Epithelial cell of proximal tubule (primary cell): ENCODE results near the gene ACADVL. TPM values are rescaled to one million over a fixed set of nuclear protein-coding genes. Genes with fewer than 3 reads are reported as not detected.

Experiments
- DNase-seq: peaks from one replicate; pipeline ENCODE4 v3.0.0-alpha.2; 2011; ENCODE audit warnings: low read depth
- H3K4me3 ChIP-seq: 2 replicates; pipeline ENCODE4 v1.5.1; 2011; ENCODE audit warnings: low read depth, mild to moderate bottlenecking, low read length
- total RNA-seq: library from RNA; depleted of rRNA; stranded (reverse); fragments of >200 nt; gene quantifications from 2 replicates; pipeline ENCODE4 v1.2.3, GENCODE V29; 2015
- TF ChIP-seq, protein P1 (sequence below): conservative IDR thresholded peaks from 2 replicates; pipeline ENCODE4 v1.5.1; 2012; ENCODE audit warnings: low read depth, mild to moderate bottlenecking, low read length

The ACADVL gene
- total RNA-seq, 1 donor from 2014 or later, result 573 TPM

DNA sequence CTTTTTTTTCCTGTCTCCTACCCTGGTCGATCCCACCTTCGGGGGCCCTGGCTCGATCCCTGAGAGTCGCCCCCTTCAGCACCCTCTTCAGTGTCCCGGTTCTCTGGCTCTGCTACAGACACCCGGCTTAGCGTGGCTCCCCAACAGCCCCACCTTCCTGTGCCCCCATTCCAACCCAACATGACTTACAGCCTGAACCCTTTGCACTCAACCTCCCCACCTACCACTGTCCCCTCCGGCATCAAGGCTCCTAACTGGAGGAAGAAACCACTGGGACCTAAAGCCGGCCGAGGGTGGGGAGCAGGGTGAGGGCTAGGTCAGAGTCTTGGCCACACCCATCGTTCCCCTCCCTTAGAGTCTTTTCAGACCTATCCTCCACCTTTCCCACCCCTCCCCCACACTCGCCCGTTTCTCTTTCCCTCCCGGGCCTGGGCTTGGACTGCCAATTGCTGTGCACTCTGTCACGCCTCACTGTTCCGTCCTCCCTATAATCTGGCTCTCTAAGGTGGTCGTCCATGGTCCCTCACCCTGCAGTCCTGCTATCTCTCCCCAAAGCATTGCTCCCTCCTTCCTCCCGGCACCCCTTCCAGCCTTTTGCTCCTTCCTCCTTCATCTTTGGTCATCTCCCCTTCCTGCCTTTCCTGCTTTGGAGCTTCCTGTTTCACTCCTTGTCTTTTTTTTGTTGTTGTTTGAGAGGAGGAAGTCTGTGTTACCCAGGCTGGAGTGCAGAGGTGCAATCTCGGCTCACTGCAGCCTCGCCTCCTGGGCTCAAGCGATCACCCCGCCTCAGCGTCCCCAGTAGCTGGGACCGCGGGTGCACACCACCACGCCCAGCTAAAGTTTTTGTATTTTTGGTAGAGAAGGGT lies 43.4 kb downstream of the ACADVL start:
- peak overlapping the region; percentile 58 for H3K4me3 ChIP-seq
- TF ChIP-seq, protein P1, sequence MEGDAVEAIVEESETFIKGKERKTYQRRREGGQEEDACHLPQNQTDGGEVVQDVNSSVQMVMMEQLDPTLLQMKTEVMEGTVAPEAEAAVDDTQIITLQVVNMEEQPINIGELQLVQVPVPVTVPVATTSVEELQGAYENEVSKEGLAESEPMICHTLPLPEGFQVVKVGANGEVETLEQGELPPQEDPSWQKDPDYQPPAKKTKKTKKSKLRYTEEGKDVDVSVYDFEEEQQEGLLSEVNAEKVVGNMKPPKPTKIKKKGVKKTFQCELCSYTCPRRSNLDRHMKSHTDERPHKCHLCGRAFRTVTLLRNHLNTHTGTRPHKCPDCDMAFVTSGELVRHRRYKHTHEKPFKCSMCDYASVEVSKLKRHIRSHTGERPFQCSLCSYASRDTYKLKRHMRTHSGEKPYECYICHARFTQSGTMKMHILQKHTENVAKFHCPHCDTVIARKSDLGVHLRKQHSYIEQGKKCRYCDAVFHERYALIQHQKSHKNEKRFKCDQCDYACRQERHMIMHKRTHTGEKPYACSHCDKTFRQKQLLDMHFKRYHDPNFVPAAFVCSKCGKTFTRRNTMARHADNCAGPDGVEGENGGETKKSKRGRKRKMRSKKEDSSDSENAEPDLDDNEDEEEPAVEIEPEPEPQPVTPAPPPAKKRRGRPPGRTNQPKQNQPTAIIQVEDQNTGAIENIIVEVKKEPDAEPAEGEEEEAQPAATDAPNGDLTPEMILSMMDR, result no peak
- no peak for DNase-seq

DNA sequence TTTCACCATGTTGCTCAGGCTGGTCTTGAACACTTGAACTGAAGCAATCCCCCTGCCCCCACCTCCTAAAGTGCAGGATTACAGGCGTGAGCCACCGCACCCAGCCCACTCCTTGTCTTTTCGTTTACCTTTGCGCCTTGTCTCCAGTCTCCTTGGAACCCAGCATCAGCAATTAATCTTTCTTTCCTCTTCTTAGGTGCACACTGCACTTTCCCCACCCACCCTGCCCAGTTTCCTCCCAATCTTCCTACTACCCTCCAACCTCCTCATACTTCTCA lies 44.0 kb downstream of the ACADVL start:
- TF ChIP-seq, protein P1, result no peak
- no peak for DNase-seq
- no peak overlapping the region for H3K4me3 ChIP-seq

DNA sequence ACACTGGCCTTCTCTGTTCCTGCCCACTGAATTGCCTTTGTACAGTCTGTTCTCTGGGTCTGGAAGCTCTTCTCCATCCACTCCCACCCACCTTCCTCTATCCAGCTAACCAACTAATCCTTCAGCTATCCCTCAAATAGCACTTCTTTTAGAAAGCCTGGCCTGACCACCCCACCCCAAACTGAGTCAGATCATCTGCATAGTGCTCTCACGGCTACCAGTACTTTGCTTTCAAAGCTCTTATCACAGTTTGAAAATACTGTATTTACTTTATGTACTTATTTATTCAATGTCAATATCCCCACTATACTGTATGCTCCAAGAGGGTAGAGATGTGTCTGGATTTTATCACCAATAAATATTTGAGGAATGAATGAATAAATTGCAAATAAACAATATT lies 47.0 kb downstream of the ACADVL start:
- TF ChIP-seq, protein P1, result no peak
- no peak for DNase-seq
- H3K4me3 ChIP-seq, result no peak overlapping the region

Other genes with a start within 250 kb of the ACADVL start
- 0.98 and 1.0 TPM in 2 replicates for gene ALOX12, start 223.9 kb upstream of the ACADVL start, total RNA-seq
- gene RNASEK, start 207.3 kb upstream of the ACADVL start, total RNA-seq, result 180 and 275 TPM in 2 replicates
- under 0.01 TPM in 1 of 2 replicates, not detected in the other for gene BCL6B, start 196.9 kb upstream of the ACADVL start, total RNA-seq
- 3.1 and 4.1 TPM in 2 replicates for gene SLC16A13, start 183.9 kb upstream of the ACADVL start, total RNA-seq
- not detected in 2 replicates for gene SLC16A11, start 175.8 kb upstream of the ACADVL start, total RNA-seq
- not detected in 2 replicates for gene CLEC10A, start 139.7 kb upstream of the ACADVL start, total RNA-seq
- not detected in 2 replicates for gene ASGR2, start 105.1 kb upstream of the ACADVL start, total RNA-seq
- gene ASGR1, start 40.6 kb upstream of the ACADVL start, total RNA-seq, result 0.72 and 5.1 TPM in 2 replicates
- gene DLG4, start 102 bp upstream of the ACADVL start, total RNA-seq, result 2.6 and 7.8 TPM in 2 replicates
- 46.5 and 68.0 TPM in 2 replicates for gene DVL2, start 14.6 kb downstream of the ACADVL start, total RNA-seq
- 27.1 and 42.8 TPM in 2 replicates for gene PHF23, start 19.5 kb downstream of the ACADVL start, total RNA-seq
- gene GABARAP, start 22.5 kb downstream of the ACADVL start, total RNA-seq, result 298 and 570 TPM in 2 replicates
- 36.4 and 58.5 TPM in 2 replicates for gene CTDNEP1, start 31.8 kb downstream of the ACADVL start, total RNA-seq
- 37.0 and 54.8 TPM in 2 replicates for gene ELP5, start 32.3 kb downstream of the ACADVL start, total RNA-seq
- 105 and 200 TPM in 2 replicates for gene CLDN7, start 42.5 kb downstream of the ACADVL start, total RNA-seq
- gene SLC2A4, start 61.8 kb downstream of the ACADVL start, total RNA-seq, result 0.23 and 0.36 TPM in 2 replicates
- 0.14 and 0.35 TPM in 2 replicates for gene YBX2, start 74.7 kb downstream of the ACADVL start, total RNA-seq
- 353 and 817 TPM in 2 replicates for gene EIF5A, start 87.7 kb downstream of the ACADVL start, total RNA-seq
- 91.5 and 104 TPM in 2 replicates for gene GPS2, start 95.4 kb downstream of the ACADVL start, total RNA-seq
- gene NEURL4, start 109.4 kb downstream of the ACADVL start, total RNA-seq, result 13.4 and 19.3 TPM in 2 replicates
- 0.81 and 1.4 TPM in 2 replicates for gene ACAP1, start 116.6 kb downstream of the ACADVL start, total RNA-seq
- 9.8 and 12.3 TPM in 2 replicates for gene KCTD11, start 132.2 kb downstream of the ACADVL start, total RNA-seq
- not detected in 2 replicates for gene TMEM95, start 135.2 kb downstream of the ACADVL start, total RNA-seq
- 5.4 and 7.3 TPM in 2 replicates for gene TNK1, start 161.2 kb downstream of the ACADVL start, total RNA-seq
- gene PLSCR3, start 174.6 kb downstream of the ACADVL start, total RNA-seq, result 33.0 and 59.0 TPM in 2 replicates
- 134 and 163 TPM in 2 replicates for gene TMEM256, start 184.2 kb downstream of the ACADVL start, total RNA-seq
- 2.5 and 10.3 TPM in 2 replicates for gene NLGN2, start 187.9 kb downstream of the ACADVL start, total RNA-seq
- not detected in 2 replicates for gene SPEM1, start 200.4 kb downstream of the ACADVL start, total RNA-seq
- not detected in 2 replicates for gene SPEM2, start 205.7 kb downstream of the ACADVL start, total RNA-seq
- gene SPEM3, start 208.9 kb downstream of the ACADVL start, total RNA-seq, result not detected in 2 replicates
- 24.6 and 25.0 TPM in 2 replicates for gene TMEM102, start 215.5 kb downstream of the ACADVL start, total RNA-seq
- 0.51 and 11.5 TPM in 2 replicates for gene FGF11, start 219.6 kb downstream of the ACADVL start, total RNA-seq
- gene CHRNB1, start 225.1 kb downstream of the ACADVL start, total RNA-seq, result 21.3 and 30.7 TPM in 2 replicates